ENCODE data around the gene FNBP1. TPM values are rescaled to one million over a fixed set of nuclear protein-coding genes. Genes with fewer than 3 reads are reported as not detected.

The FNBP1 gene
- total RNA-seq, result 20.5 TPM
- long read RNA-seq, partial matches to known transcripts, result 1 of 12 reads
- long read RNA-seq, other reads (novel, unspliced or antisense), result 11 of 12 reads

GRCh38 chr9:130042885-130043653 is at the start of gene FNBP1:
FNBP1 (minus strand) TSS chr9:130043189; CDS start chr9:130042975, 214 bp downstream.
- Histone ChIP-seq H3K9me3 (replicated peaks) (no peaks in the 10 kb centered on the region), H3K4me3 (peak within 1 kb of the TSS; percentile 99), H3K27me3 (ENCODE audit: low read depth) (no peaks in the 10 kb centered on the region), H3K36me3 (no peaks in the 10 kb centered on the region), H3K27ac (replicated peaks) (peak within 1 kb of the TSS; percentile 96), H3K4me1 (peaks cover 48% of the 10 kb centered on the region)
- no peak for TF ChIP-seq CTCF (IDR thresholded peaks at IDR 0.05; ENCODE audit: borderline replicate concordance)
- intact Hi-C loops (cut with micrococcal nuclease), result no loop called here
- DNase-seq, result peak; percentile 83

- Histone ChIP-seq H3K9me3 (replicated peaks) (no peaks in the 10 kb centered on the region), H3K27ac (replicated peaks) (no peak overlapping the region), H3K4me1 (no peaks in the 10 kb centered on the region), H3K4me3 (no peak overlapping the region), H3K27me3 (ENCODE audit: low read depth) (no peaks in the 10 kb centered on the region), H3K36me3 (peaks cover 86% of the 10 kb centered on the region)
- intact Hi-C loops (cut with micrococcal nuclease), result no loop called here
- DNase-seq, result no peak
- TF ChIP-seq CTCF (IDR thresholded peaks at IDR 0.05; ENCODE audit: borderline replicate concordance), result no peak
These were observed 47.9 kb upstream of the FNBP1 start for GRCh38 chr9:130090915-130091314.

- Histone ChIP-seq H3K27me3 (ENCODE audit: low read depth) (no peaks in the 10 kb centered on the region), H3K27ac (replicated peaks) (no peak overlapping the region), H3K4me1 (no peaks in the 10 kb centered on the region), H3K9me3 (replicated peaks) (no peaks in the 10 kb centered on the region), H3K36me3 (peaks cover 81% of the 10 kb centered on the region), H3K4me3 (no peak overlapping the region)
- no peak for DNase-seq
- TF ChIP-seq CTCF (IDR thresholded peaks at IDR 0.05; ENCODE audit: borderline replicate concordance), result no peak
- intact Hi-C loops (cut with micrococcal nuclease), result no loop called here
These were observed 46.2 kb upstream of the FNBP1 start for GRCh38 chr9:130089141-130089540.

- DNase-seq, result no peak
- Histone ChIP-seq H3K4me1 (no peaks in the 10 kb centered on the region), H3K4me3 (no peak overlapping the region), H3K27me3 (ENCODE audit: low read depth) (no peaks in the 10 kb centered on the region), H3K27ac (replicated peaks) (no peak overlapping the region), H3K9me3 (replicated peaks) (no peaks in the 10 kb centered on the region), H3K36me3 (peaks cover 81% of the 10 kb centered on the region)
- intact Hi-C loops (cut with micrococcal nuclease), result no loop called here
- no peak for TF ChIP-seq CTCF (IDR thresholded peaks at IDR 0.05; ENCODE audit: borderline replicate concordance)
These were observed 45.1 kb upstream of the FNBP1 start for GRCh38 chr9:130088051-130088450.

- H3K4me3 ChIP-seq, result no peak overlapping the region
- no peak for TF ChIP-seq CTCF (IDR thresholded peaks at IDR 0.05; ENCODE audit: borderline replicate concordance)
- no peaks in the 10 kb centered on the region for H3K27me3 ChIP-seq (ENCODE audit: low read depth)
- intact Hi-C loops (cut with micrococcal nuclease), result no loop called here
- H3K4me1 ChIP-seq, result no peaks in the 10 kb centered on the region
- no peaks in the 10 kb centered on the region for H3K9me3 ChIP-seq (replicated peaks)
- no peak overlapping the region for H3K27ac ChIP-seq (replicated peaks)
- DNase-seq, result no peak
- H3K36me3 ChIP-seq, result peaks cover 83% of the 10 kb centered on the region
These were observed 41.3 kb upstream of the FNBP1 start for GRCh38 chr9:130084337-130084736.
